NCI-H2171 treated with DMSO at 0.1 percent for 48 hours (cell line): Measurements from ENCODE around the gene SNED1.

Source experiments
- DNase-seq: peaks from one replicate; lab custom pipeline; 2025; lab: John Stamatoyannopoulos, UW

SNED1 gene

GRCh38 chr2:240960309-240960970 lies 38.0 kb upstream of the SNED1 start:
- DNase-seq = no peak

- no peak for DNase-seq
These were observed 37.2 kb upstream of the SNED1 start for GRCh38 chr2:240960971-240961876.

- no peak for DNase-seq
These were observed 36.5 kb upstream of the SNED1 start for GRCh38 chr2:240961910-240962299.

DNA sequence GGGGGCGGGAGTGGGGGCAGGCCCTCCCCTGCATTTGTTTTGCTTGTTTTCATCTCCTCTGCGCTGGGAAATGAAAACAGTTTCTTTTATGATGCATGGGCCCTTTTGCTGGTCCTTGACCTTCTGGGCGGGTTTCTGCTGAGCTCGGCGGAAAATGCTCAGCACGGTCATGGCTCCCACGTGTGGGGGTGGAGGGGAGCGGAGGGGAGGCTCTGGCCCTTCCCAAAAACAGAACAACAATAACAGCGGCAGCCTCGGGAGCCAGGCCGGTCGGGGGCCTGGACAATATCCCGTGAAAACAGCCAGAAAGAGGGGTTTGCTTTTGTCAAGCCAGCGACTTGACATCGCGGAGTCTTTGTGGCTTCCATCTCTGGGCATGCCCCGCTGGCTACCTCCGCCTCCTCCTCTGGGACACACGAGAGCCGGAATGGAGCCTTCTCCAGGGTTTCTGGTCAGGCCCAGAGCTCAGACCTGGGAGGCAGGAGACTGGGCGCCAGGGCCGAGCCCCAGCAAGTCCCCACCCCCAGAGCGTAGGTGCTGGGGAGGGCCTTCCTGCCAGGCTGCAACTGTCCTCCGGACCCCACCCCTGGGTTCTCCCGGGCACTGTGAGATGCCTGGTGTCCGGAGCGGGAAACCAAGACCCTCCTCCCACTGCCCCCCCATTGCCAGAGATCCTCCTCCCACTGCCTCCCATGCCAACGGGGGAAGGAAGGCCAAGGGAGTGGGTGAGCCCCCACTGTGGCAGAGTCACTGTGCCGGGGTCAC lies 35.9 kb upstream of the SNED1 start:
- DNase-seq = no peak

DNA sequence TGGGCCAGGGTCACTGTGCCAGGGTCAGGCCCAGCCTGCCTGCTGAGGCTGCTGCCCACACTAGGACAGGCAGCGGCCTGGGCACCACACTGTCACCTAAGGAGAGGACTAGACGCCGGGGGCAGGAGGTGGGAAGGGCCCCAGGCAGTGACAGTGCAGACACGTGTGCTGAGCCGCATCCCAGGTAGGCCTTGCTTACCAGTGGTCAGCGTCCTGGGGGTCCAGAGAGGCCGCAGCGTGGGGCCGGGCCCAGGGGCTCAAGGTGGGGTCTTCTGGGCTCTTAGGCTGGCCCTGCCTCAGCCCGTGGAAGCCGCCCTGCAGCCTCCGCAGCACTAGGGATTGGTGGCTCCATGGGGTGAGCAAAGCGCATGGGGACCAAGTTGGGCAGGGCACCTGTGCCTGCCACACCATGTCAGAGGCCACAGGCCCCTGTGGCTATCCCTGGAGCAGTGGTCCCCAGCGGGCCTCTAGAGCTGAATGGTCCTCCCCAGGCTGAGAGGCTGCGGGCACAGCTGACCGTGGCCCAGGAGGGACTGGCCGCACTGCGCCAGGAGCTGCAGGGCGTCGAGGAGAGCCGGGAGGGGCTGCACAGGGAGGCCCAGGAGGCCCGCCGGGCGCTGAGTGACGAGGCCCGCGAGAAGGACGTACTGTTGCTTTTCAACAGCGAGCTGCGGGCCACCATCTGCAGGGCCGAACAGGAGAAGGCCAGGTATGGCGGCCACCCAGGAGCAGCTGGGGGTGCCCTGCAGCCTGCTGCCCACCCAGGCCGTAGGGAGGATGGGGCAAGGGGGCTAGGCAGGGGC lies 35.2 kb upstream of the SNED1 start:
- no peak for DNase-seq

- DNase-seq = no peak
These were observed 34.3 kb upstream of the SNED1 start for GRCh38 chr2:240963868-240964703.

GRCh38 chr2:240964704-240965295 lies 33.6 kb upstream of the SNED1 start:
- DNase-seq = no peak

- DNase-seq = no peak
These were observed 33.0 kb upstream of the SNED1 start for GRCh38 chr2:240965296-240965904.

GRCh38 chr2:240965905-240966456 lies 32.4 kb upstream of the SNED1 start:
- DNase-seq = no peak

GRCh38 chr2:240966457-240966905 lies 31.9 kb upstream of the SNED1 start:
- no peak for DNase-seq

- no peak for DNase-seq
These were observed 31.3 kb upstream of the SNED1 start for GRCh38 chr2:240966906-240967680.

GRCh38 chr2:240967681-240968621 lies 30.5 kb upstream of the SNED1 start:
- DNase-seq = no peak

GRCh38 chr2:240968731-240969624 lies 29.4 kb upstream of the SNED1 start:
- DNase-seq = no peak

DNA sequence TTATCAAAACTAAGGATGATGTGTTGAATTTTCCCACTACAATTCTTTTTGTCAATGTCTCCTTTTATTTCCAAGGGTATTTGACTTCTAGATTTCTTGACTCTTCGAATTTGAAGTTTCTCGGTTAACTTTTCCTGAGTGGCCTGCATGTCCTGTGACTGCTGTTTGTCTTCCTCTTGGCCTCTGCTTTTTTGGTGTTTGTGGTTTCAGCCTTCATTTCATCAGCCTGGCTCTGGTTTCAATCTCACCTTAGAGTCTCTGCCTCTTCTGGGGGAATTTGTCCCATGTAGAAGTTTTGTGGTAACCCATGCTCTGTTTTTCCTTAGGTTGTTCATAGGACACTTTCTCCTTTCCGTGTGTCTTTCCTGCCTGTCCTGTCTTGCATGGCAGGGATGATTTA lies 28.3 kb upstream of the SNED1 start:
- DNase-seq = no peak

DNA sequence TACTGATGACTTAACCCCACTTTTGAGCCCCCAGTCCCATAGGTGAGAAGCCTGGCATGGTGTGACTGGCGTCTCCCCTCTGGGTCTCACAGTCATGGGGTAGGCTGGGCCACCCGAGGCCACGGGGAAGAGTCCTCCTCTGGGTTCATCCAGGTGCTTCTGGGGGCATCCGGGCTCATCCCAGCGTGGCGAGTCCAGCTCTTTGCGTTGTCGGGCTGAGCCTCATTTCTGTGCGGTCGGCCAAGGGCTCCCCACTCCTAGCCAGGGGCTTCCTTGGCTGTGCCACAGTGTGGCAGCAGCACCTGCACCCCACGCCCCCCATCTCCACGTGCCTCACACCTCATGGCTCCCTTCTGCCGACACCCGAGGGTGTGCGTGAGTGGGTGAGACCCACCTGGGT lies 27.6 kb upstream of the SNED1 start:
- no peak for DNase-seq

DNA sequence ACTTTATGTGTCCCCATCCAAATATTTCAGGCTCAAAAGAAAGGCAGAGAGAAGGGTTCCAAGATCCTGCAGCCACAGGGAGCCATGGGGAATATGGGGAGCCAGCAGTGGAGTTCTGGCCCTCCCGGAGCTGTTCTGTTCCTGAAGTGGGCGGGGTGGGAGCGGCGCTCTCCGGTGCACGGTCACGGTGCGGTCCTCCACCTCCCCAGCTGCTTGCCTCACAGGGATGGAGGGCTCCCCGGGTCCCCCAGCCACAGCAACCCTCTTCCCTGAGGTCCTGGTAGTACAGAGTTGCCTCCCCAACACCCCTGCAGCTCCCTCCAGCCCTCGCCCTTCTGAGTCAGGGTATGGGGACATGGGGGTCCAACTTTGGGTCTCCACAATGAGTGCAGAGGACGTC lies 26.2 kb upstream of the SNED1 start:
- DNase-seq = no peak
